ENCODE measurements around the gene MOCS3. TPM values are rescaled to one million over a fixed set of nuclear protein-coding genes. Genes with fewer than 3 reads are reported as not detected.

Gene MOCS3, protein sequence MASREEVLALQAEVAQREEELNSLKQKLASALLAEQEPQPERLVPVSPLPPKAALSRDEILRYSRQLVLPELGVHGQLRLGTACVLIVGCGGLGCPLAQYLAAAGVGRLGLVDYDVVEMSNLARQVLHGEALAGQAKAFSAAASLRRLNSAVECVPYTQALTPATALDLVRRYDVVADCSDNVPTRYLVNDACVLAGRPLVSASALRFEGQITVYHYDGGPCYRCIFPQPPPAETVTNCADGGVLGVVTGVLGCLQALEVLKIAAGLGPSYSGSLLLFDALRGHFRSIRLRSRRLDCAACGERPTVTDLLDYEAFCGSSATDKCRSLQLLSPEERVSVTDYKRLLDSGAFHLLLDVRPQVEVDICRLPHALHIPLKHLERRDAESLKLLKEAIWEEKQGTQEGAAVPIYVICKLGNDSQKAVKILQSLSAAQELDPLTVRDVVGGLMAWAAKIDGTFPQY
- 6.1 TPM in 2 replicates for total RNA-seq

DNA sequence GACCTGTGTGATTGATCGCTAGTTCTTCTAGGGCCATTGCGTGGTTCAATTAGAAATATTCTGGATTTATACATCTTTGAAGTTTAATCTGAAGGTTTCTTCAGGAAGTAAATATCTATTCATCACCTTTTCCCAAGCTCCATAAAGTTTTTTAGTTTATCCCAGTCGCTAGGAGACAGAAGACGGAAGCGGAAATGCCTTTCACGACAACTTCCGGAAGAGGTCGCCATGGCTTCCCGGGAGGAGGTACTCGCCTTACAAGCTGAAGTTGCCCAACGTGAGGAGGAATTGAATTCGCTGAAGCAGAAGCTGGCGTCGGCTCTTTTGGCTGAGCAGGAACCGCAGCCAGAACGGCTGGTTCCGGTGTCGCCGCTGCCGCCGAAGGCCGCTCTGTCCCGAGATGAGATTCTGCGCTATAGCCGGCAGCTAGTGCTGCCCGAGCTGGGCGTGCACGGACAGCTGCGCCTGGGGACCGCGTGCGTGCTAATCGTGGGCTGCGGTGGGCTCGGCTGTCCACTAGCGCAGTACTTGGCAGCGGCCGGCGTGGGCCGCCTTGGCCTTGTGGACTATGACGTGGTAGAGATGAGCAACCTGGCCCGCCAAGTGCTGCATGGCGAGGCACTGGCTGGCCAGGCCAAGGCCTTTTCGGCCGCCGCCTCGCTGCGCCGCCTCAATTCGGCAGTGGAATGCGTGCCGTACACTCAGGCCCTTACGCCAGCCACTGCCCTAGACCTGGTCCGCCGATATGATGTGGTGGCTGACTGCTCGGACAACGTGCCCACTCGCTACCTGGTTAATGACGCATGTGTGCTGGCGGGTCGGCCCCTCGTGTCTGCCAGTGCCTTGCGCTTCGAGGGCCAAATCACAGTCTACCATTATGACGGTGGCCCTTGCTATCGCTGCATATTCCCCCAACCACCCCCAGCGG lies at the start of gene MOCS3:
Gene MOCS3 (plus strand): TSS at position 204 of the 928 bp plus-strand sequence. CDS start 25 bp downstream, at position 229.

DNA sequence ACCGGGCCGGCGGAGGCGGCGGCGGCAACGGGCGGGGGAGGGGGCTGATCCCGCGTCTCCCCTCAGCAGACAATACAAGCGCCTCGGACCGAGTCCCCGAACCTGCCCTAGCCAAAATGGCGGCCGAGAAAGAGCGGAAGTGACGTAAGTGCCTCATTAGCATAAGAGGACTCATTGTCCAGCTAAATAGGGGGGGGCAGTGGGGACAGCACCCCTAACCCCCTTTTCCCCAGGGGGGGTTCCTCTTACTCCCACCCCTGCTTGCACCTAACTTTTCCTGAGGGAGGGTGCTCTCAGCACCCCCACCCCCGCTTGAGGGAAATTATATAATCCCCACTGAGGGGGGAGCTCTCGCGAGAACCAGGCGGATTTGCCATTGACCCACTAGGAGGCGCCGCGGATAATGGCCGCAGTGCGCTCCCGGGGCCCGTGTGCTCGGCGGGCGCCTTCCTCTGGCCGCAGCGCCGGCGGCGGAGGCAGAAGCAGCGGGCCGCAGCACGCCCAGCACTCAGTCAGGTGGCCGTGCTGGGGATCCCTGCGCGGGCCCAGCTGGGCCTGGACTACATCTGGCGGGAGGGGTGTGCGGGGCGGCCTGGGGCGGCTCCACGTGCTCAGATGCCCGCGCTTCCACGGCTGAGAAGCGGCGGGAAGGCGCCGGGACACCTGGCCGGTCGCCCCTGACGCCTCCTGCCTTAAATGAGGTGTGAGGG lies 27.2 kb upstream of the MOCS3 start, which contains the start of gene ADNP:
Gene ADNP (minus strand): TSS at position 132 of the 710 bp plus-strand sequence. CDS start 27,441 bp downstream, outside the sequence.

DNA sequence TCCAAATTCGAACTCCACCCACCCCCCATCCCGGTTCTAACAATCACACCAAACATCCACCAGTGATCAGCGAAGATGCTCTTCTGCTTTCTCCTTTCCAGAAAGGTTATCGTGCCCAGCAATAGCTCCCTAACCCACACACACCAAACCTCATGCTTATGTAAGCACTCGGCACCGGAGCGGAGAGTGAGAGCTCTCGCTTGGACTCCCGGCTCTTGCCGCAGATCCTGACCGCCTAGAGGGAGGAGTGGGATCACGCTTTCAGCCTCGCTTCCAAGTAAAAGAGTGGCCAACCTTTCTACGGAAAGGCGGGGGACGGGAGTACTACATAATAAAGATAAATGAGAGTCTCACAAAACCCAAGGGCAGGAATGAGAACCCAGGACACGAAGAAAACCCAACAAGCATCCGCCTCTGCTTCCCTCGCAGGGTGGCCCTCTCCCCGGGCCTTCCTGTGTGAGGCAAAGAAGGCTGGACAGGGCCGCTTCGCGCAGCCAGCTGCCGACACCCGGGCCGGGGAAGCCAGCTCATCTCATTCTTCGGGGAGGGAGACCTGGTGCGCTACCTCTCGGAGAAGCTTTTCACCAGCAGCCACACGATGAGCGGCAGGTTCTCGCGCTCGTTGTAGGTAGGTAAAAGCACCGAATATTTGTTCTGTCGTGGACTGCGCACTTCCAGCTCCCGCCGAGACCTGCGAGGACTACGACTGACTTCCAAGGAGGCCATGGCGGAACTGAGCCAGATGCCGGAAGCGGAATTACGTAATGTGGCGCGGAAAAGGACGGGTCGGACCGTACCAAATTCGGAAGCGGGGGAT lies 612 bp upstream of the MOCS3 start, which contains the start of gene DPM1:
Gene DPM1 (minus strand): TSS at position 735 of the 817 bp plus-strand sequence. CDS start 9 bp downstream, at position 726.

Other genes starting within 250 kb of the MOCS3 start
- 1.2 and 1.6 TPM in 2 replicates for gene PARD6B, start 227.2 kb upstream of the MOCS3 start, total RNA-seq
- 12.5 and 16.8 TPM in 2 replicates for gene BCAS4, start 163.8 kb upstream of the MOCS3 start, total RNA-seq
- 15.8 and 21.7 TPM in 2 replicates for gene ADNP, start 27.4 kb upstream of the MOCS3 start, total RNA-seq
- 50.2 and 100 TPM in 2 replicates for gene DPM1, start 286 bp upstream of the MOCS3 start, total RNA-seq
- gene KCNG1, start 64.3 kb downstream of the MOCS3 start, total RNA-seq: 39.8 and 60.2 TPM in 2 replicates